ENCODE data around the gene SELENOH. TPM values are rescaled to one million over a fixed set of nuclear protein-coding genes. Genes with fewer than 3 reads are reported as not detected.
A peak's percentile ranks its signal among the peaks of the same experiment; 100 is the strongest.

The SELENOH gene
- total and polyA plus RNA-seq, 12 donors = 33.8 to 327 (median 198) TPM

DNA sequence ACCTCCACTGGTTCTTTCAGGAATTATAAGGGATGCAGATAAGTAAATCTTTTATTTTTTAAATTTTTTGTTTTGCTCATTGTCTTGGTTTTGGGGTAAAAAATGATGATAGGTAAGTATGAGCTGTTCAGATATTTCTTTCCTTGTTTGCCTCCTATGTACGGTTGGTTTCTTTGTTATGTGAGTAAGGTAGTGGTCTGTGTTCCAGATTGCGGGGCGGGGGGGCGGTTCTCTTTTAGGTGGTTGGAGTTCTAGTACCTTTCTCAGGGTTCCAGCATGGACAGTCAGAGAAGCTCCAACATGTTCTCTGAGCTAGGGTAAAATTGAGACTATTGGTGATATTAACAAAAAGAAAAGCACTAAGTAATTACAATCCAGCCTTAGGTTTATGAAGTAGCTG lies 22.7 kb downstream of the SELENOH start:
- no peaks in the 10 kb centered on the region for H3K27me3 ChIP-seq
- no peaks in the 10 kb centered on the region for H3K36me3 ChIP-seq (replicated peaks in 1 of 2)
- intact Hi-C loops (cut with DNase I) = no loop called here
- TF ChIP-seq, protein P1, sequence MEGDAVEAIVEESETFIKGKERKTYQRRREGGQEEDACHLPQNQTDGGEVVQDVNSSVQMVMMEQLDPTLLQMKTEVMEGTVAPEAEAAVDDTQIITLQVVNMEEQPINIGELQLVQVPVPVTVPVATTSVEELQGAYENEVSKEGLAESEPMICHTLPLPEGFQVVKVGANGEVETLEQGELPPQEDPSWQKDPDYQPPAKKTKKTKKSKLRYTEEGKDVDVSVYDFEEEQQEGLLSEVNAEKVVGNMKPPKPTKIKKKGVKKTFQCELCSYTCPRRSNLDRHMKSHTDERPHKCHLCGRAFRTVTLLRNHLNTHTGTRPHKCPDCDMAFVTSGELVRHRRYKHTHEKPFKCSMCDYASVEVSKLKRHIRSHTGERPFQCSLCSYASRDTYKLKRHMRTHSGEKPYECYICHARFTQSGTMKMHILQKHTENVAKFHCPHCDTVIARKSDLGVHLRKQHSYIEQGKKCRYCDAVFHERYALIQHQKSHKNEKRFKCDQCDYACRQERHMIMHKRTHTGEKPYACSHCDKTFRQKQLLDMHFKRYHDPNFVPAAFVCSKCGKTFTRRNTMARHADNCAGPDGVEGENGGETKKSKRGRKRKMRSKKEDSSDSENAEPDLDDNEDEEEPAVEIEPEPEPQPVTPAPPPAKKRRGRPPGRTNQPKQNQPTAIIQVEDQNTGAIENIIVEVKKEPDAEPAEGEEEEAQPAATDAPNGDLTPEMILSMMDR (IDR thresholded peaks at IDR 0.05) = no peak
- TF ChIP-seq POLR2A (IDR thresholded peaks at IDR 0.05) = no peak
- peaks cover 33 to 45% of the 10 kb centered on the region in 2 donors for H3K4me1 ChIP-seq (replicated peaks in 1 of 2)
- H3K4me3 ChIP-seq = peak overlapping the region in 2 of 4 donors; percentile 35 to 61
- 32 to 50% (median 41%) methylated on average over 4 of the region's 4 CpGs for WGBS, 4 donors
- peak overlapping the region in 3 of 5 donors; percentile 21 to 89 (median 30) for H3K27ac ChIP-seq
- no peaks in the 10 kb centered on the region for H3K9me3 ChIP-seq (replicated peaks in 1 of 3)
- no peak for DNase-seq

DNA sequence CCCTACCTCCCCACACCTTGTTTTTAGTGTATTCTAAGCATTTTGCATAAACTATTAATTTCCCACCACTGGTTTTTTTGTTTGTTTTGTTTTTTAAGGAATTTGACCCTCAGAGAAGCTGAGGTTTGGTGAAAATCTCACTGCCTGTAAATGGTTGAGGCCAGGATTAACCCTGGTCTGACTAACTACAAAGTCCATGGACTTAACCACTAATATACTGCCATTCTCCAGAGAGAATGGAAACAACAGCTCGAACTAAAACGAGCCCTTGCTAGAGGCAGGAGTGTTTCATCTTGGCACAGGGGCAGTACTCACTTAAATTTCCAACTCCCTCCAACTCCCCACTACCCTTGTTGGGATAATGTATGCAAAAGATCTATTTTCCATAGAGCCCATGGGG lies 23.3 kb downstream of the SELENOH start:
- no peaks in the 10 kb centered on the region for H3K36me3 ChIP-seq (replicated peaks in 1 of 2)
- H3K4me3 ChIP-seq = peak overlapping the region in 1 of 4 donors; percentile 61
- TF ChIP-seq POLR2A (IDR thresholded peaks at IDR 0.05) = no peak
- TF ChIP-seq, protein P1 (IDR thresholded peaks at IDR 0.05) = no peak
- no peaks in the 10 kb centered on the region for H3K27me3 ChIP-seq
- WGBS, 4 donors = 20 to 32% (median 26%) methylated on average over 2 of the region's 2 CpGs
- intact Hi-C loops (cut with DNase I) = no loop called here
- DNase-seq = no peak
- H3K27ac ChIP-seq = peak overlapping the region in 2 of 5 donors; percentile 9 to 30
- peaks cover 39 to 51% of the 10 kb centered on the region in 2 donors for H3K4me1 ChIP-seq (replicated peaks in 1 of 2)
- H3K9me3 ChIP-seq (replicated peaks in 1 of 3) = no peaks in the 10 kb centered on the region

DNA sequence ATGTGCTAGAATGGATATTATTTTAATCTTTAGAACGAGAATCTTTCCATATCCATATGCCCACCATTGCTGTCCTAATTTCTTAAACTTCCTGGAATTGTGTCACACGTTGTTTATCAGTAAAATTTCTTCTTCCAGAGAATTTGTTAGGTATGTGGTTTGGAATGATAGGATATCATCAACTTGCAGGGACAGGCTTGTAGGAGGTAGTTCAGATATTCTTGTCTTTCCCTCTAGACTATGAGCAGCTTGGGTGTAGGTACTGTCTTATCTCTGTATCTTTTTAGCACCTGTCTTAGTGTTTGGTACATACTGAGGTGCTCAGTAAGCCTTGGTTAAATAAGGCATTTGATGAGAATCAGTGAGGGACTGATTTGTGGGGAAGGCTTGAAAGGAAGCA lies 23.7 kb downstream of the SELENOH start:
- intact Hi-C loops (cut with DNase I) = no loop called here
- Histone ChIP-seq H3K27ac (peak overlapping the region in 2 of 5 donors; percentile 9 to 30), H3K27me3 (no peaks in the 10 kb centered on the region), H3K9me3 (replicated peaks in 1 of 3) (no peaks in the 10 kb centered on the region), H3K4me1 (replicated peaks in 1 of 2) (peaks cover 39 to 55% of the 10 kb centered on the region in 2 donors), H3K4me3 (peak overlapping the region in 1 of 4 donors; percentile 61), H3K36me3 (replicated peaks in 1 of 2) (no peaks in the 10 kb centered on the region)
- TF ChIP-seq, protein P1 (IDR thresholded peaks at IDR 0.05) = no peak
- TF ChIP-seq POLR2A (IDR thresholded peaks at IDR 0.05) = no peak
- no peak for DNase-seq
- WGBS, 4 donors = 15 to 32% (median 26%) methylated on average over 2 of the region's 2 CpGs

DNA sequence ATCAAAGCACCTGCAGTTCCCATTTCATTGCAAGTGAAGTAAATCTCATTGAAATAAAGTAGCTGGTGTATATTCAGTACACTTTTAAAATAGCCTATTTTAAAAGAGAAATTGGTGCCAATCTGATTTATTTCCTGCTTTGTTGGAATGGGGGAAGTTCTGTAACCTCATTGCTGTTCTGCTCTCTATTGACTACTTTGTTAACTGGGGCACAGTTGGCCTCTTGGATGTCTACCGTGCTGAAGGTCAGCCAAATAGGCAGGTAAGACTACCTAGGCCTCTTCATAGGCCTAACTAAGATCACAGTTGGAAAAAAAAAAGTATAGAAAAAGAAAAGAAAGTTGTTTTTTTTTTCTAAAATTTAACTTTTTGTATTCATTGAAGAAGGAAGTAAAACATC lies 29.5 kb downstream of the SELENOH start:
- Histone ChIP-seq H3K4me1 (replicated peaks in 1 of 2) (peaks cover 43 to 83% of the 10 kb centered on the region in 2 donors), H3K9me3 (replicated peaks in 1 of 3) (no peaks in the 10 kb centered on the region), H3K36me3 (replicated peaks in 1 of 2) (no peaks in the 10 kb centered on the region), H3K27me3 (no peaks in the 10 kb centered on the region), H3K27ac (no peak overlapping the region), H3K4me3 (no peak overlapping the region)
- DNase-seq = no peak
- TF ChIP-seq, protein P1 (IDR thresholded peaks at IDR 0.05) = no peak
- no peak for TF ChIP-seq POLR2A (IDR thresholded peaks at IDR 0.05)
- WGBS, 4 donors = 12 to 19% (median 17%) methylated on average over 1 of the region's 1 CpG
- intact Hi-C loops (cut with DNase I) = no loop called here
